HEK293 (cell line): ENCODE results near the gene CST9L.

ENCODE experiments used
- ZBTB17 ChIP-seq: fragments of 450-650 bp; formaldehyde crosslinking; IDR thresholded peaks from 2 replicates; pipeline ENCODE4 v1.5.1; 2016; ENCODE audit warnings: missing biosample characterization, missing genetic modification characterization
- ZBTB44 ChIP-seq: fragments of 450-650 bp; IDR thresholded peaks from 2 replicates; pipeline ENCODE4 v1.5.1; 2018; ENCODE audit warnings: missing biosample characterization, mild to moderate bottlenecking, missing genetic modification characterization
- ZNF398 ChIP-seq: fragments of 450-650 bp; formaldehyde crosslinking; IDR thresholded peaks from 2 replicates; pipeline ENCODE4 v1.5.1; 2017; ENCODE audit warnings: missing biosample characterization, missing genetic modification characterization
- TF ChIP-seq, protein P1 (sequence below): fragments of 450-650 bp; formaldehyde crosslinking; IDR thresholded peaks from 2 replicates; pipeline ENCODE4 v1.5.1; 2016; ENCODE audit warnings: missing biosample characterization, missing genetic modification characterization
- TF ChIP-seq, protein P2 (sequence below): fragments of 450-650 bp; formaldehyde crosslinking; IDR thresholded peaks from 2 replicates; pipeline ENCODE4 v1.5.1; 2017; ENCODE audit warnings: missing biosample characterization, missing genetic modification characterization

DNA sequence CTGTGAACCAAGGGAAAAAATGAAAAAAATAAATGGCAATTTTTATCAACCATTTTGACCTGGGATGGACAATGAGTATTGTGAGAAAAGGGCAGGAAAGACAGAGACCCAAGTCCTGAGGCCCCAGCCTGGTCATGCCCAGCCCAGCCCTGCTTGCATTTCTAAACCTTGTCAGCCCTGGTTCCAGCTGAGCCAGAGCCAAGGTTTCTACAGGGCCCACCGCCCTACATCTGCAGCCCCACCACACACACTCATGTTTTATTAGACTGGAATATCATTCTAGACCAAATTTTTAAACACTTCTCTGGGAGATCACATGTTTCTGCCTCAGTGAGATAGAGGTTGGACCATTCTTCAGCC is 667 bp upstream of the CST9L start:
- TF ChIP-seq ZNF398 (tag by site-specific recombination): no peak
- TF ChIP-seq, protein P1, sequence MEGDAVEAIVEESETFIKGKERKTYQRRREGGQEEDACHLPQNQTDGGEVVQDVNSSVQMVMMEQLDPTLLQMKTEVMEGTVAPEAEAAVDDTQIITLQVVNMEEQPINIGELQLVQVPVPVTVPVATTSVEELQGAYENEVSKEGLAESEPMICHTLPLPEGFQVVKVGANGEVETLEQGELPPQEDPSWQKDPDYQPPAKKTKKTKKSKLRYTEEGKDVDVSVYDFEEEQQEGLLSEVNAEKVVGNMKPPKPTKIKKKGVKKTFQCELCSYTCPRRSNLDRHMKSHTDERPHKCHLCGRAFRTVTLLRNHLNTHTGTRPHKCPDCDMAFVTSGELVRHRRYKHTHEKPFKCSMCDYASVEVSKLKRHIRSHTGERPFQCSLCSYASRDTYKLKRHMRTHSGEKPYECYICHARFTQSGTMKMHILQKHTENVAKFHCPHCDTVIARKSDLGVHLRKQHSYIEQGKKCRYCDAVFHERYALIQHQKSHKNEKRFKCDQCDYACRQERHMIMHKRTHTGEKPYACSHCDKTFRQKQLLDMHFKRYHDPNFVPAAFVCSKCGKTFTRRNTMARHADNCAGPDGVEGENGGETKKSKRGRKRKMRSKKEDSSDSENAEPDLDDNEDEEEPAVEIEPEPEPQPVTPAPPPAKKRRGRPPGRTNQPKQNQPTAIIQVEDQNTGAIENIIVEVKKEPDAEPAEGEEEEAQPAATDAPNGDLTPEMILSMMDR (tag by site-specific recombination): no peak
- no peak for TF ChIP-seq ZBTB44 (tag by site-specific recombination)
- TF ChIP-seq, protein P2, sequence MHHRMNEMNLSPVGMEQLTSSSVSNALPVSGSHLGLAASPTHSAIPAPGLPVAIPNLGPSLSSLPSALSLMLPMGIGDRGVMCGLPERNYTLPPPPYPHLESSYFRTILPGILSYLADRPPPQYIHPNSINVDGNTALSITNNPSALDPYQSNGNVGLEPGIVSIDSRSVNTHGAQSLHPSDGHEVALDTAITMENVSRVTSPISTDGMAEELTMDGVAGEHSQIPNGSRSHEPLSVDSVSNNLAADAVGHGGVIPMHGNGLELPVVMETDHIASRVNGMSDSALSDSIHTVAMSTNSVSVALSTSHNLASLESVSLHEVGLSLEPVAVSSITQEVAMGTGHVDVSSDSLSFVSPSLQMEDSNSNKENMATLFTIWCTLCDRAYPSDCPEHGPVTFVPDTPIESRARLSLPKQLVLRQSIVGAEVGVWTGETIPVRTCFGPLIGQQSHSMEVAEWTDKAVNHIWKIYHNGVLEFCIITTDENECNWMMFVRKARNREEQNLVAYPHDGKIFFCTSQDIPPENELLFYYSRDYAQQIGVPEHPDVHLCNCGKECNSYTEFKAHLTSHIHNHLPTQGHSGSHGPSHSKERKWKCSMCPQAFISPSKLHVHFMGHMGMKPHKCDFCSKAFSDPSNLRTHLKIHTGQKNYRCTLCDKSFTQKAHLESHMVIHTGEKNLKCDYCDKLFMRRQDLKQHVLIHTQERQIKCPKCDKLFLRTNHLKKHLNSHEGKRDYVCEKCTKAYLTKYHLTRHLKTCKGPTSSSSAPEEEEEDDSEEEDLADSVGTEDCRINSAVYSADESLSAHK: no peak
- TF ChIP-seq ZBTB17 (tag by site-specific recombination): no peak
